ENCODE measurements around the gene MAPK10. TPM values are rescaled to one million over a fixed set of nuclear protein-coding genes. Genes with fewer than 3 reads are reported as not detected.
A peak's percentile ranks its signal among the peaks of the same experiment; 100 is the strongest.

Gene MAPK10
- total RNA-seq, 6 experiments from 2014 or later = 0.74 to 1.9 (median 1.6) TPM

DNA sequence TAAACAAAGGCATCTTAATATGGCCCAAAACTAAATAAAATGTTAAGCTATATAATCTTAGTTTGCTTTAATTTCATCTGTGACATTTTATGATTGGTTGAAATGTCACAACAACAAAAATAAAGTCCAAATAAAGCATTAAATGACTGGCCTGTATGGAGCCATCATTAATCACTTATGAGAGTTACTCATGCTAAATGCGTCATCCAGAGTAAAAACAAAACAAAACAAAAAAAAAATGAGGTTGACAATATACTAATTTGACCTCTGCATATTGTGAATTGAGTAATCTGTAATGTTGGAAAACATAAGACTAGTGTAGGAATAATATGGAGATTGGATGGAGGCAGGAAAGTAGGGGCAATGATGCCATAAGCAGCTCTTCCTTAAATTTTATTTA is 139.7 kb downstream of the MAPK10 start:
- WGBS (ENCODE audit: insufficient coverage, low coverage, low lambda C conversion rate, missing lambda C conversion rate) = 50% methylated on average over 1 of the region's 1 CpG

DNA sequence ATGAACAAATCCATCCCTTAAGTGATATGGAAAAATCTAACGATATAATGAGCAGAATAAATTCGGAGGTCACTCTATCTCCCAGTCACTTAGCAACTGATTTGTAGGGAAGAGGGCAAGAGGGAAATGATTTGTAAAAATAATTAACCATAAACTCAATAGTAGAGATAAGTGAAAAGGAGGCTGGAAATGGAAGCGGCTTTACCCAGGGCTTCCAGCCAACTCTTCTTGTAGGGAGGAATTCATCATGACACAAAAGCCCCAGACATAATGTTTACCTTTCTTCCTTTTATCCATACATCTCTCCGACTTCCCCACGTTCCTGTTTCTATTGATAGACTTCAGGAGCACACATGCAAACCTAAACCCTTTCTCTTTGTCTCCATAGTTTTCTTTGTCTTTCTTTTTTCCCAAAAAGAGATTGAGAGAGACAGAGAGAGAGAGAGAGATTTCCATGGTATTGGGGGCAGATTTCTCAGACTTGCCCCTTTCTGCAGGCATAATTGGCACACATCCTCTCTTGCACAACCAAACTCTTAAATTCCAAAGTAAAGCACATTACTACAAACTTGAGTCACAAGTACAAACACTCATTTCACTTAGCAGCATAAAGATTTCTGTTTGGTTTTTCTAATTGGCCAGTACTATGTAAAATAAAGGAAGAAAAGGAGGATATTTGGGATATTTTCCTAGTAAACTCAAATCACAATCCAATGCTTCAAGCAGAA is 140.9 kb downstream of the MAPK10 start:
- H3K4me3 ChIP-seq = no peak overlapping the region
- no peaks in the 10 kb centered on the region for H3K36me3 ChIP-seq
- no peak for DNase-seq
- H3K27me3 ChIP-seq = no peaks in the 10 kb centered on the region
- H3K27ac ChIP-seq = no peak overlapping the region
- intact Hi-C loops (cut with DNase I) = no loop called here
- H3K4me1 ChIP-seq = no peaks in the 10 kb centered on the region
- peak in 1 of 4 donors; percentile 30 for ATAC-seq
- TF ChIP-seq POLR2A (IDR thresholded peaks at IDR 0.05) = no peak
- TF ChIP-seq, protein P1, sequence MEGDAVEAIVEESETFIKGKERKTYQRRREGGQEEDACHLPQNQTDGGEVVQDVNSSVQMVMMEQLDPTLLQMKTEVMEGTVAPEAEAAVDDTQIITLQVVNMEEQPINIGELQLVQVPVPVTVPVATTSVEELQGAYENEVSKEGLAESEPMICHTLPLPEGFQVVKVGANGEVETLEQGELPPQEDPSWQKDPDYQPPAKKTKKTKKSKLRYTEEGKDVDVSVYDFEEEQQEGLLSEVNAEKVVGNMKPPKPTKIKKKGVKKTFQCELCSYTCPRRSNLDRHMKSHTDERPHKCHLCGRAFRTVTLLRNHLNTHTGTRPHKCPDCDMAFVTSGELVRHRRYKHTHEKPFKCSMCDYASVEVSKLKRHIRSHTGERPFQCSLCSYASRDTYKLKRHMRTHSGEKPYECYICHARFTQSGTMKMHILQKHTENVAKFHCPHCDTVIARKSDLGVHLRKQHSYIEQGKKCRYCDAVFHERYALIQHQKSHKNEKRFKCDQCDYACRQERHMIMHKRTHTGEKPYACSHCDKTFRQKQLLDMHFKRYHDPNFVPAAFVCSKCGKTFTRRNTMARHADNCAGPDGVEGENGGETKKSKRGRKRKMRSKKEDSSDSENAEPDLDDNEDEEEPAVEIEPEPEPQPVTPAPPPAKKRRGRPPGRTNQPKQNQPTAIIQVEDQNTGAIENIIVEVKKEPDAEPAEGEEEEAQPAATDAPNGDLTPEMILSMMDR (IDR thresholded peaks at IDR 0.05) = no peak
- H3K9me3 ChIP-seq = no peaks in the 10 kb centered on the region
- WGBS (ENCODE audit: insufficient coverage, low coverage, low lambda C conversion rate, missing lambda C conversion rate) = 34% methylated on average over 5 of the region's 5 CpGs

More for the DNA sequence above, 139.7 kb downstream of the MAPK10 start:
- Histone ChIP-seq H3K4me3 (no peak overlapping the region), H3K9me3 (no peaks in the 10 kb centered on the region), H3K27me3 (no peaks in the 10 kb centered on the region), H3K36me3 (no peaks in the 10 kb centered on the region), H3K4me1 (no peaks in the 10 kb centered on the region), H3K27ac (no peak overlapping the region)
- DNase-seq (no peak), ATAC-seq (no peak)
- TF ChIP-seq, protein P1 (IDR thresholded peaks at IDR 0.05) = no peak
- no peak for TF ChIP-seq POLR2A (IDR thresholded peaks at IDR 0.05)
- intact Hi-C loops (cut with DNase I) = no loop called here

DNA sequence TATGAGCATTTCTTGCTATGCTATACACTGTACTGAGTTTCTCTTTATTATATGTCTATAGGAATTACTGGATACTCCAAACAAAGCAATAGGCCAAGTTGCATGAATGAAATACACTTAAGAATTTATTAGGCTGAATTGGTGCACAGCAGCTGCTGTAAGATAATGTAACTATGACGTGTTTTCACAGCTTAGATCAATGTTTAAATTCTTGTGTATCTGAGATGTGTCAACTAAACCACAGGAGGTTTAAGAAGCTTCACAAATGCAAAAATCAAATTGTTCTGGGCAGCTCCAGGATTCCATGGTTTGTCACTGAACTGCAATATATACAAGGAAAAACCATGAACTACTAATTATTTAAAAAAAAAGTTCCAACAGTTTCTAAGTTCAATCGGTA is 156.7 kb downstream of the MAPK10 start:
- H3K4me3 ChIP-seq = no peak overlapping the region
- no peak overlapping the region for H3K27ac ChIP-seq
- H3K27me3 ChIP-seq = no peaks in the 10 kb centered on the region
- intact Hi-C loops (cut with DNase I) = no loop called here
- TF ChIP-seq, protein P1 (IDR thresholded peaks at IDR 0.05) = no peak
- TF ChIP-seq POLR2A (IDR thresholded peaks at IDR 0.05) = no peak
- no peaks in the 10 kb centered on the region for H3K9me3 ChIP-seq
- H3K4me1 ChIP-seq = no peaks in the 10 kb centered on the region
- H3K36me3 ChIP-seq = no peaks in the 10 kb centered on the region
- DNase-seq (no peak), ATAC-seq (no peak)
- 68% methylated on average over 2 of the region's 2 CpGs for WGBS (ENCODE audit: insufficient coverage, low coverage, low lambda C conversion rate, missing lambda C conversion rate)

DNA sequence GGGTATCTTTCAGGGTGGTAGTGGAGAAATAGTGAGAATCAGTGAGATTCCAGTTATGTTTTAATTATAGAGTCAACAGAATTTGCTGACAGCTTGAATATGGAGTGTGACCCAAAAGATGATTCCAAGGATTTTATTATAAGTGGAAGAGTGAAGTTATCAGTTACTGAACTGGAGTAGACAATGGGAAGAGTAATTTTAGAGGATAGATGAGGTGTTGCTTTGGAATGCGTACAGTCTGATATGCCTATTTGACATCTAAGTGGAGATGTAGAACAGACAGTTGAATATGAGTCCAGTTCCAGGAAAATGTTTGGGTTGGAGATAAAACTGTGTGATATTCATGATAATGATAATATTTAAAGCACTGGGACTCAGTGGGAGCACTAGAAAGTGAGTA is 174.2 kb downstream of the MAPK10 start:
- no peak overlapping the region for H3K4me3 ChIP-seq
- ATAC-seq = no peak
- H3K9me3 ChIP-seq = no peaks in the 10 kb centered on the region
- H3K4me1 ChIP-seq = no peaks in the 10 kb centered on the region
- intact Hi-C loops (cut with DNase I) = no loop called here
- no peaks in the 10 kb centered on the region for H3K36me3 ChIP-seq
- TF ChIP-seq, protein P1 (IDR thresholded peaks at IDR 0.05) = no peak
- TF ChIP-seq POLR2A (IDR thresholded peaks at IDR 0.05) = no peak
- 75% methylated on average over 1 of the region's 1 CpG for WGBS (ENCODE audit: insufficient coverage, low coverage, low lambda C conversion rate, missing lambda C conversion rate)
- no peak overlapping the region for H3K27ac ChIP-seq
- no peak for DNase-seq
- no peaks in the 10 kb centered on the region for H3K27me3 ChIP-seq
